ENCODE data around the gene TMEM92.
"Not testable (repeated sequence)": the region's sequence is repeated elsewhere in the genome, so short reads cannot be mapped to it uniquely, and the experiment has no call there.

TMEM92 gene

DNA sequence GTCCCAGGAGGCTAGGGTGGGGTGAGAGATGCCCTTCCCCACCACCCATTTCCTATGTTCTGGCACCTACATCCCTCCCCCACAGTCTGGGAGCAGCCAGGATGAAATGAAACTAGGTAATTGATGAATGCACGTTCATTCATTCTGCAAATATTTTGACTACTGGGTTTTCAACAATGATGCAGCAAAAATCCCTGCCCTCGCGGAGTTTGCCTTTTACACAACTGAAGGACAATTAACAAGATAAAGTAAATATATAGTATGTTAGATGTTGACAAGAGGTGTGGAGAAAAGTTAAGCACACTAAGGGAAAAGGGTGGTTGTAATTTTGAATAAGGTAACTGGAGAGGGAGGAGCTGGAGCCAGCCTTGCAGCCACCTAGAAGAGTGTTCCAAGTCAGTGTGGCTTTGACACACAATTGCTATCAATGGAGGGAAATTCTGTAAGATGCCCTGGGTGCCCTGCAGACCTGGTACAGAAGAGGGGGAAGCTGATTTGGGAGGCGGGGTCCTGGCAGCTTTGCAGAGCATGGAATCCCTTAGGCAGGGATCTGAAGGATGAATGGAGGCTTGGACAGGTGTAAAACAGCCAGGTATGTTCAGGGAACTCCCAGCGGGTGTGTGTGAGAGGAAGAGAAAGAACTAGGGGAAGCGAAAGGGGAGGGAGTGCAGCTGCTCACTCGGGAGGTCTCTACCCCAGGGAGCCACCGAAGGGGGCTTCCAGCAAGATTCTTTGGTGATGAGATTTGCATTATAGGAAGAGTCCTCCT is 2.5 kb downstream of the TMEM92 start:
- DNase-seq: no peak

DNA sequence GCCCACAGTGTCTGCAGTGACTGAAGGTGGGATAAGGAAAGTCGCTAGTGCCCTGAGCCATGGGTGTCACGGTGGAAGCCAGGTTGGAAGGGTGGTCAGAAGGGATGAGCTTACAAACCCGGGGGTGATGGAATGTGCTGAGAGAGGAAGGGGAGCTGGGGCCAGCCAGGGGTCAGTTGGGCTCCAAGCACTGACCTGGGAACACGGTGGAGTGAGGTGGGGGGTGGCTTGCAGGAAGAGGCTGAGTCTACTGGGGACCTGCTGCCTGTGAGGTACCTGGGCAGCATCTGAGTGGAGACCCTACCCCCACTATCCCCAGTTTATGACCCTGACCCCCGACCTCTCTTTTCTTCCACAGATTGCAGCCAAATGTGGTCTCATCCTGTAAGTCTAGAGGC is 3.1 kb downstream of the TMEM92 start:
- DNase-seq: no peak

DNA sequence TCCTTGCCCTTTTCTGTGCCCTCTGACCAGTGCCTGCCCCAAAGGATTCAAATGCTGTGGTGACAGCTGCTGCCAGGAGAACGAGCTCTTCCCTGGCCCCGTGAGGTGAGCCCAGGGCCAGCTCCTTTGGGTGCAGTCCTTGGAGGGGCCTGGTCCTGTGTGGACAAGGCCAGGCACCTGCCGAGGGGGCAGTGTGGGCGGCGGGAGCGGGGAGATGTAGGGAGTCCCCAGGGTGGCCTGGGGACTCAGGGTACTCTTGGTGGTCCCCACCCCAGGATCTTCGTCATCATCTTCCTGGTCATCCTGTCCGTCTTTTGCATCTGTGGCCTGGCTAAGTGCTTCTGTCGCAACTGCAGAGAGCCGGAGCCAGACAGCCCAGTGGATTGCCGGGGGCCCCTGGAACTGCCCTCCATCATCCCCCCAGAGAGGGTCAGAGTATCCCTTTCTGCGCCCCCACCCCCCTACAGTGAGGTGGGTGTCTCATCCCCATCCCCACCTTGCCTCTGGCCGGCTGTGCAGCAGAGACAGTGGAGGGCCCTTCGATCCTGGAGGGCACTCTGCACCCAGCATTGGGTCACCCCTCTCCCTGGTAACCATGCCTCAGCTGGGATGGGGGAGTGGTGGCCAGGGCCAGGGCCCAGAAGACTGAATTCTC is 4.4 kb downstream of the TMEM92 start:
- DNase-seq: no peak

DNA sequence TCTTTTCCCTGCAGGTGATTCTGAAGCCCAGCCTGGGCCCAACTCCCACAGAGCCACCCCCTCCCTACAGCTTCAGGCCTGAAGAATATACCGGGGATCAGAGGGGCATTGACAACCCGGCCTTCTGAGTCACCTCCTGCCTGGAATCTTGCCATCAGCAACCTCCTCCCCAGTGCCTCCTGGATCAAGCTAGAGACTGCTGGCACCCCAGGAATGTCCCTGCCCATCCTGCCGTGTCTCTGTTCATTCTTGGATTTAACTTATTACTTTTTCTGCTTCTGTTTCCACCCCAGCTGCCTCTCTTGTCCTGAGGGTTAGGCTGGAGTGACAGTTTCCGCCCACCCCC is 4.9 kb downstream of the TMEM92 start:
- peak; percentile 72 for DNase-seq

DNA sequence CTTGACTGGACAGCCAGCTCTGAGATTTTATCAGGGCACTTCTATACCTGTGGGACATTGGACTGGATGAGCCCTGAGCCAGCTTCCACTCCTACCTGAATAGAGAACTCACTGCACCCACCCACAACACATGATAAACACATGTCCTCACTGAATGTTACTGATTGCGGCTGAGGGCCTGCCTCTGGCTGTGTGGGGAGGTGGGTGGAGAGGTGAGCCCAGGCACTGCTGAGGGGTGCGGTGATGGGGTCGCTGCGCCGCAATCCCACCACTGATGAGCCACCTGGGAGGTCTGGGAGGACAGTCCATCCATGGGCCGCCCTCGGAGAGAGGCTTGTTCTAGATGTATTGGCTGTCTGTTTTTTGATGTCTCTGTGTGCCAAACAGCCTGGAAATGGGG is 5.4 kb downstream of the TMEM92 start:
- DNase-seq: no peak

DNA sequence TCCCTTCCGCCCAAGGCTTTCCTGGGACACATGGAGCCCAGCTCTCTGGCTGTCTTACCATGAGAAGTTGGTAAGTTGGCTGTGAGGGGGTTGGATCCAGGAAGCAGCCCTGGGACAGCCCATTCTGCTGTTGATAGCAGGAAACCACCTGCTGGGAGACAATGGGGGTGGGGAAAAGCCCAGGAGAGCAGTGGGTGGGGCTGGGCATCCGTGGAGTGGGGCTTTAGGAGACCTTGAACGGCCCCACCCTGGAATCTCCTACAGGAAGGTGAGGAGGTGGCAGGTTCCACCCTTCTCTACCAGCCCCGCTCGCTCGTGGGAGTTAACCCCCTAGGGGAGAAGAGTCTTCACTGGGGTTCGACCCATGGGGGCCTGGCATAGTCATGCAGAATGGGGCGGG is 5.8 kb downstream of the TMEM92 start:
- DNase-seq: no peak

DNA sequence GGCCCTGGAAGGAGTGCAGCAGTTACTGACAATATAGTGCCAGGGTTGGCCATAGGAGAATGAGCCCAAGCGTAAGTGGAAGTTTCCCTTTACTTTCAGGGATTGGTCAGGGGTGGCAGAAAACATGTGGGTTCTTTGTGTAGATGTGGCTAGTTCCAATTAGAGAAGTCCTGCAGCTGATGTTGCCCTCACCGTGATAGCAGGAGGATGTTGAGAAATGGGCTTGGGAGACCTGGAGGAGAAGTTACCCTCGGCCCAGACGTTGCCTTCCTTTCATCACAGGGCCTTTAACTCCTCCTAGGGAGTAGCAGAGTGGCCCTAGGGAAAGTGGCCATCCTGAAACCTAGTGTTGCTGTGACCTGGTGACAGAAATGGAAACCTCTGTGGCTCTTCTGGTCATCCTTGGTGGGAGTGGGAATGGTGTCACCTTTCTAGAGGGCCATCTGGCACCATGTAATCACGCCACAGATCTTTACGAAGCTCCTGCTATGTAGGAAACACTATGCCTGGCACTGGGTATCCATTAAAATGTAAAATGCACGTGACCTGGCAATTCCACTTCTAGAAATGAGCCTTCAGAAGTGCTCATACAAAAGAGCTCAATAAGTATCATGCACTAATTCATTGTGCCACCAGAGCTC is 6.7 kb downstream of the TMEM92 start:
- DNase-seq: no peak

DNA sequence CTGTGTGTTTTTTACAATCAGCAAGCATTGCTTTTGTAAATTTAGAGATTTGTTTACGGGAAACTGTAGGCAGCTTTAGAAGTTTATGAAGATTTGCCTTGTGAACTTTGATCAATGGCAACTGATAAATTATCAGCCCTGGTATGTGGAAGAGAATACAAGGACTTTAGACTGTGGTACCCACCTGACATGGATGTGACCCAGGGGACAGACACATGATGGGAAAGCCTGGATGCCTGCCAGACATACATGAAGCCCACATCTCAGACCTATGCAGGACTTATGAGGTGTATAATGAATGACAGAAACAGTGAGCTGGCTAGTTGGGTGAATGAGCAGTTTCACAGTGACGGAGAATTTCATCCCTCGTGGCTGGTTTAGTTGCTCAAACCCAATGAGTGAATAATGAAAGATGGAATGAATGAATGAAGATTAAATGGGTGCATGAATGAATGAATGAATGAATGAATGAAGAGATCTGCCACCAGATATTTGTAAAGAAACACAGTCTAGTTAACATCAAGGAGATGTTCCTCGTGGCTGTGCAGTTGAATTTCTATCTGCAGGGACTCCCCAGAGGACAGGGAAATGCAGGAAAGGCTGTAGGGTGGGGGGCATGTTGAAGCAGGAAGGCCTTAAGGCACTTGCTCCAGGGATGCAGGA is 7.6 kb downstream of the TMEM92 start:
- no peak for DNase-seq

DNA sequence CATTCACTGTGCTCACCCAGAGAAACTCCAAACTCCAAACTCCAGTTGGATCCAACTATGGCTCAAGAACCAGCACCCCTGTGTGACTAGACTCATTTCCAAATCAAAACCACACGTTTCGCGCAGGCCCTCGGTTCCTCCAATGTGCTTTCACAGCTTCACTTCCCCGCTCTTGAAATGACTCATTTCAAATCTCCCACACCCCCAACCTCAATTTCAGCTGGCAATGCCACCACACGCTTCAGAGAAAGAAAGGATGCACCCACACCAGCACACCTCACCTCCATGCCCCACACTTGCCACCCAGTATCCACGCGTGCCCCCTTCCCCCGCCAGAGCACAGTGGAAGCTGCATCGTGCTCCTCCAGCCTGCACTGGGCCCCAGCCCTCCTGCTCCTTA is 9.0 kb downstream of the TMEM92 start:
- no peak for DNase-seq

DNA sequence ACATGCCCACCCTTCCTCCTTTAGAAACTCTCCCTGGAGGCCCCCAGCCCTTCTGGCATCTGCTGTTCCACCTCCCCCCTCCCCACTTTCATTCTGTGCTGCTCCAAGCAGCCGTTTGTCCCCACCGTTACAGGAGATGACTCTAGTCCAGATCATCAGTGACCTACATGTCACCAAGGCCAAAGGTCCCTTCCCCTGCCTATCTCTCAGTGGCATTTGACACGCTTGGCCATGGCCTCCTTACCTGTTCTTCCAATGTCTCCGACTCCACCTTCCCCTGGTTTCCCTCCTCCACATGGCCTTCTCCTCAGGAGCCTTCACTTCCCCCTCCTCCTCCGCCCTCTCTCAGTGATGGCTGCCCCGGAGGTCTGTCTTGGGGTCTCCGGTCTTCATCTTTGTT is 9.4 kb downstream of the TMEM92 start:
- no peak for DNase-seq

DNA sequence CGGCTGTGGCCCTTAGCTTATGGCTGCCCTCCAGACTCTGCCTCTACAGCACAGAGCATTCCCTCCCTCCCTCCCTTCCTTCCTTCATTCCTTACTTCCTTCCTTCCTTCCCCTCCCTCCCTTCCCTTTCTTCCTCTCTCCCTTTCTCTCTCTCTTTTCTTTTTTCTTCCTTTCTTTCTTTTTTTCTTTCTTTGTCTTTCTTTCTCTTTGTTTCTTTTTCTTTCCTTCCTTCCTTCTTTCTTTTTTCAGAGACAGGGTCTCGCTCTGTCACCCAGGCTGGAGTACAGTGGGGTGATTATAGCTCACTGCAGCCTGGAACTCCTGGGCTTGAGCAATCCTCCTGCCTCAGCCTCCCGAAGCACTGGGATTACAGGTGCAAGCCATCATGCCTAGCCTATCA is 11.7 kb downstream of the TMEM92 start:
- no peak for DNase-seq

DNA sequence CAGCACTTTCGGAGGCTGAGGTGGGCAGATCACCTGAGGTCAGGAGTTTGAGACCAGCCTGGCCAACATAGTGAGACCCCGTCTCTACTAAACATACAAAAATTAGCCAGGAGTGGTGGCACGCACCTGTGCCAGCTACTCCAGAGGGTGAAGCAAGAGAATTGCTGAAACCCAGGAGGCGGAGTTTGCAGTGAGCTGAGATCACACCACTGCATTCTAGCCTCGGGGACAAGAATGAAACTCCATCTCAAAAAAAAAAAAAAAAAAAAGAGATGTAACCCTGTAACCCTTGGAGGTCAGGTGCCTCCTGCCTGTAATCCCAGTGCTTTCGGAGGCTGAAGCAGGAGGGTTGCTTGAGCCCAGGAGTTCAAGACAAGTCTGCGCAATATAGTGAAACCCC is 13.0 kb downstream of the TMEM92 start:
- DNase-seq: not testable (repeated sequence)

DNA sequence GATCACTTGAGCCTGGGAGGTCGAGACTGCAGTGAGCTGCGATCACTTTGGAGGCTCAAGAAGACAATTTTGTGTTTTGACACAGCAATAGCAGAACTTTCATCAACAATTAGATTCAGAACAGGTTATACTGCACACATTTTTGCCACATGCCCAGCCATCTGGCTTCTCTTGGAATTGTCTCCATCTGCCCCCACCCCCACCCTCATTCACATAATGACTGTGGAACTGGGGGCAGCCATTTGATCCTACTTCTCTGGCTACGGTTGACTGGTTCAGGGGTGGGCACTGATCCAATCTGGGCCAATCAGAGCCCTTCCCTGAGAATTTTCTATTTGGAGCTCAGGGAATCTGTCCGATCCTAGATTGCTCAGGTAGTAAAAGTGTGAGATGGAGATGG is 14.0 kb downstream of the TMEM92 start:
- no peak for DNase-seq

DNA sequence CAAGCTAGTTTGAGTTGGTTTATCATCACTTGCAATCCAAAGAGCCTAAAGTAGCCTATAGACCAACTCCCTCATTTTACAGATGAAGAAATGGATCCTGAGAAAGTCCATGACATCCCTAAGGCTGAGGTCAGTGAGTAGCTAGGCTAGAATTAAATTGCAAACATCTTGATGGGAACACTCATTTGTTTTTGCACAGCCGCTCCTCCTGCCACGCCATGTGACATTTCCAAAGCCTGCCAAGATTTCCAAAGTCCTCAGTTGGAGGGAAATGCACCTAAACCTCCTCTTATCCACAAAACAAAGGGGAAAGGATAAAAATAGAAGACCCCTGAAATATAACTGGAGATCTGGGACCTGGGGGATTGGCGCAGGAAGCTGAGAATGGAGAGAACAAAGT is 15.0 kb downstream of the TMEM92 start:
- peak; percentile 67 for DNase-seq

DNA sequence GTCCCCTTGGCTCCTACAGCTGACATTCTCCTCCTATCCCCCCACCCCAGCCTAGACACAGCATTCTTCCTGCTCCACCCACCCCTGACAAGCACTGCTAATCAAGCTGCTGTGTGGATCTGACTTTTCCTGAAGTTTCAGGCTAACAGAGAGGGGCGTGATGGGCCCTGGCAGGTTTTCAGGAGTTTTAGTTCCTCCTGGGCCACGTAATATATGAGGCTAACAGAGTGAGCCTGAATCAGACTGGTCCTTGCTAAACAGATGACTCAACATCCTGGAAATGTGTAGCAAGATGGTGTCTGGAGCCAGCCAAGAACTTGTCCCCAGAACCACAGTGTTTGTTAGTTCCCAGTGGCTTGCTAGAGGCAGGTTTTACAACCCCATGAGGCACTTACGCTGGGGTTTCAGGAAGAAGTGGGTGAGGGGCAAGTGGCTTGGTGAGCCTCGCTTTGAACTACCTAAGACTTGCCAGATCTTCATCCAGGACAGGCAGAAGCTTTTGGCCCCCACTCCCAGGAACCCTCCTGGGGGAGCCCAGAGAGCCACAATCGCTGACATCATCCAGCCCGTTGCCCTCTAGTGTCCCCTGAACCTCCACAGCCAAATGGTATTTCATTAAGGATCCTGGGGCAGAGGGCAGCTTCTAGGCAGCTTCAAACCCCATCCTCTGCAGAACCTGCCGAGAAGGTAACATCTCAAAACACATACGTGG is 15.9 kb downstream of the TMEM92 start:
- DNase-seq: peak; percentile 98

DNA sequence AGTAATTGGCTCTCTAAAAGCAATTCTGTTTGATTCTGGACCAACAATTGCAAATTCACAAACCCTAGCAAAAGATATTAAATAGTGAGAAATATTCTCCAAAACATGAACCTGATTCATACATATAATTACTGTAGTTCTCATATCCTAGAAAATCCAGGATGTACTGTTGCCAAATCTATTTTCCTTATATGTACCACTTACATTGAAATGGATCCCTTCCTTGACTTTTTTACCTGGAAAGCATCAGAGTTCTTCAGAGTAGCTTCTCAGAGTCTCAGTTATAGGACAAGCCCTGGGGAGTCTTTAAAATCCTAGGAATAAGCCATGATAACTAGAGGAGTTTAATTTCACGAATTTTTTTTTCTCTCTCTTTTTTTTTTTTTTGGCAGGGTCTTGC is 16.7 kb downstream of the TMEM92 start:
- no peak for DNase-seq

DNA sequence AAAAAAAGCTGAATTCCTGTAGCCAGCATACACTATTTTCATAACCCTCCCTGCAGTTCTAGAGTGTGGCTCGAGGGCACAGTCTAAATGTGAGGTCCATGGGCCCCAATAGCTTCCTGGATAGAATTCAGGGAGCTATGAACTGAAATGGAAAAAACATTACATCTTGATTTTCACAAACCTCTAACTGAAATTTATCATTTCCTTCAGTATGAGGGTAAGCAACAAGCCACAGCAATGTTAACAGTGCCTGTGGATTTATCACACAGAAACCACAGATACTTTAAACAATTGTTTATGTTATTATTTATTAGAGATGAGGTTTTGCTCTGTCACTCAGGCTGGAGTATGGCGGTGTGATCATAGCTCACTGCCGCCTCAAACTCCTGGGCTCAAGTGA is 18.2 kb downstream of the TMEM92 start:
- DNase-seq: peak; percentile 67

DNA sequence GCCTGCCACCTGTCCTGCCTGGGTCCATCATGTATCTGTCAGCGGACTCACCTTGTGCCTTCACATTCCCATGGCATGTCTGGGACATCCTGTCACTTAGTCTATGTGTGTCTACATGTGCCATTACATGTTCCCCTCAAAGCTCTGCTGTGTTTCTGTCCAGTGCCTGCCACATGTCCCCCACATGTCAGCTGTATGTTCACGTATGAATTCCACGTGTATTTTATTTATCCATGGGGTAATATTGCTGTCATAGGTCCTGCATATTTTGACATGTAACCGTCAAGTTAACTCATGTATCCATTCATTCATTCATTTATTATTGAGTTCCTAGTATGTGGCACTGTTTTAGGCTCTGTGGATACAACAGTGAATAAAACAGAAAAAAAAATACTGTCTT is 20.8 kb downstream of the TMEM92 start:
- DNase-seq: no peak

DNA sequence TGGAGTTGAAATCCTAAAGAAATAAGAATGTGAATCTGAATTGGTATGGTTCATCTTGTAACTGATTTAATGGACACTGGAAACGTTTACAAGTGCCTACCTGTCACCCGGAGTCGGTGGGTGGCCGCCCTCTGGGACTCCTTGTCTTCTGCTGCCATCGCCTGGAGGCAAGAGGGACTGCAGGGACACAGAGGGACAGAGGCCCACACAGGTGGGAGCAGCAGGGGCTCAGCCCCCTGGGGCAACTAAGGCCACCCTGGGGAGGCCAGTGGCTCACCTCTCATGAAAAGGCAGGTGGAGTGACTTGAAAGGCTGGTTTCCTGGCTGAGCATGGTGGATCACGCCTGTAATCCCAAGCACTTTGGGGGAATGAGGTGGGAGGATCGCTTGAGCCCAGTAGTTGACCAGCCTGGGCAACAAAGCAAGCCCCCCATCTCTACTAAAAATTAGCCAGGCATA is 23.2 kb downstream of the TMEM92 start:
- DNase-seq: peak; percentile 57

DNA sequence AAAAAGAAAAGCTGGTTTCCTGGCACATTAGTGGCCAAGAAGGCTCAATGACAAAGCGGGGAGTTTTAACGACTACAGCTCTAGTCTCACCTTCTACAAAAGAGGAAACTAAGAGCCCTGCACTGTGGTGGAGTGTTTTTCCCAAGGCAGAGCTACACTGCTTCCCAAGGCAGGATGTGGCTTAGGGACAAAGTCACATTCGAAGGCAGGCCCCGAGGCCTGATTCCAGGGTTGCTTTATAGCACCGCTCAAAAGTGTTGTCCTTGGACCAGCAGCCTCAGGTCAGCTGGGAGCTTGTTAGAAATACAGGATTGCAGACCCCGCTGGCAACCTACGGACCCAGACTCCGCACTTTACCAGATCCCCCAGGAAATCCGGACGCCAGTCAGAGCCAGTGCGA is 23.8 kb downstream of the TMEM92 start:
- no peak for DNase-seq

DNA sequence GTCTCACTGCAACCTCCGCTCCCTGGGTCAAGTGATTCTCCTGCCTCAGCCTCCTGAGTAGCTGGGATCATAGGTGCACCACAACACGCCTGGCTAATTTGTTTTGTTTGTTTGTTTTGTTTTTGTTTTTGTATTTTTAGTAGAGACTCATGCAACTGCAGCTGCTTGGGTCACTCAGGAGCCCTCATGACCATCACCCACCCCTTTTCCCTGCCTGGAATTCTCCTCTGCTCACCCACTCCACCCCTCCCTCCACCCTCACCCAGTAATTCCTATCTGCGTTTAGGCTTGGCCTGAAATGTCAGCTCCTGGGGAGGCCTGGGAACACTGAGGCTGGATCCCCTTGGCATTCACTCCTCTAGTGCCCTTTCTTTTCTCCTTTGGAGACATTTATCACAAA is 25.5 kb downstream of the TMEM92 start:
- no peak for DNase-seq

DNA sequence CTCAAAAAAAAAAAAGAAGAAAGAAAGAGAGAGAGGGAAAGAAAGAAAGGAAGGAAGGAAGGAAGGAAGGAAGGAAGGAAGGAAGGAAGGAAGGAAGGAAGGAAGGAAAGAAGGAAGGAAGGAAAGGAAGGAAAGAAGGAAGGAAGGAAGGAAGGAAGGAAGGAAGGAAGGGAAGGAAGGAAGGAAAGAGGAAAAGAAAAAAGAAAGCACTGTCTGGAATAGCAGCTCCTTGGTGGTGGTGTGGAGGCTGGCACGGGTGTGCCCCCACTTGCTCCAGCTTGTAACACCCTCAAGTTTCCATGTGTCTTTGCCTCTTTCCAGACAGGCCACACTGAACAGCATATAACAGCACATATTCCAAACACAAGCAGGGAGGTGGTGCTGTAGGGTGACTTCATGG is 26.6 kb downstream of the TMEM92 start:
- DNase-seq: not testable (repeated sequence)
